ENCODE data around the gene PTCHD1. TPM values are rescaled to one million over a fixed set of nuclear protein-coding genes. Genes with fewer than 3 reads are reported as not detected.

Gene PTCHD1
- total and polyA plus RNA-seq, 9 of the 15 experiments (the other 6 are each of a cell fraction or from before 2014, with no cell fraction given), result not detected

DNA sequence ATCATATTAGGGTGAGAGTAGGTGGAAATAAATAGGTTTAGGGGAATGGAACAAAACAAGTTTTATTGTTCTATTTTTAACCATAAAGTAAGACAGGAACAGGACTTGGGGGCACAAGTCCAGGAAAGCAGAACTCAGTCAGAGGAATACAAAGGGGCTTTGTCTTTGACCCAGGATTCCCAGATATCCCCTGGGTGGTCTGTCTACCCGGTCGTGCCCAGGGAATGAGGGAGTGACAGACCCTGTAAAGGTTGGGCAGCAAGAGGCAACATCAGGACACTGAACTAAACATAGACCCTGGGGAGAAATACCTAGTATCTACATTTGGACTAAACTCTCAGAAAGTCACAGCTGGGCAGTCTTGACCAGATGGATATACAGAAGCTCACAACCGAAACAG lies 50.6 kb downstream of the PTCHD1 start (continued):
- TF ChIP-seq, protein P1, sequence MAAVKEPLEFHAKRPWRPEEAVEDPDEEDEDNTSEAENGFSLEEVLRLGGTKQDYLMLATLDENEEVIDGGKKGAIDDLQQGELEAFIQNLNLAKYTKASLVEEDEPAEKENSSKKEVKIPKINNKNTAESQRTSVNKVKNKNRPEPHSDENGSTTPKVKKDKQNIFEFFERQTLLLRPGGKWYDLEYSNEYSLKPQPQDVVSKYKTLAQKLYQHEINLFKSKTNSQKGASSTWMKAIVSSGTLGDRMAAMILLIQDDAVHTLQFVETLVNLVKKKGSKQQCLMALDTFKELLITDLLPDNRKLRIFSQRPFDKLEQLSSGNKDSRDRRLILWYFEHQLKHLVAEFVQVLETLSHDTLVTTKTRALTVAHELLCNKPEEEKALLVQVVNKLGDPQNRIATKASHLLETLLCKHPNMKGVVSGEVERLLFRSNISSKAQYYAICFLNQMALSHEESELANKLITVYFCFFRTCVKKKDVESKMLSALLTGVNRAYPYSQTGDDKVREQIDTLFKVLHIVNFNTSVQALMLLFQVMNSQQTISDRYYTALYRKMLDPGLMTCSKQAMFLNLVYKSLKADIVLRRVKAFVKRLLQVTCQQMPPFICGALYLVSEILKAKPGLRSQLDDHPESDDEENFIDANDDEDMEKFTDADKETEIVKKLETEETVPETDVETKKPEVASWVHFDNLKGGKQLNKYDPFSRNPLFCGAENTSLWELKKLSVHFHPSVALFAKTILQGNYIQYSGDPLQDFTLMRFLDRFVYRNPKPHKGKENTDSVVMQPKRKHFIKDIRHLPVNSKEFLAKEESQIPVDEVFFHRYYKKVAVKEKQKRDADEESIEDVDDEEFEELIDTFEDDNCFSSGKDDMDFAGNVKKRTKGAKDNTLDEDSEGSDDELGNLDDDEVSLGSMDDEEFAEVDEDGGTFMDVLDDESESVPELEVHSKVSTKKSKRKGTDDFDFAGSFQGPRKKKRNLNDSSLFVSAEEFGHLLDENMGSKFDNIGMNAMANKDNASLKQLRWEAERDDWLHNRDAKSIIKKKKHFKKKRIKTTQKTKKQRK (IDR thresholded peaks at IDR 0.05; ENCODE audit: borderline replicate concordance, low read depth, low read length), result no peak

DNA sequence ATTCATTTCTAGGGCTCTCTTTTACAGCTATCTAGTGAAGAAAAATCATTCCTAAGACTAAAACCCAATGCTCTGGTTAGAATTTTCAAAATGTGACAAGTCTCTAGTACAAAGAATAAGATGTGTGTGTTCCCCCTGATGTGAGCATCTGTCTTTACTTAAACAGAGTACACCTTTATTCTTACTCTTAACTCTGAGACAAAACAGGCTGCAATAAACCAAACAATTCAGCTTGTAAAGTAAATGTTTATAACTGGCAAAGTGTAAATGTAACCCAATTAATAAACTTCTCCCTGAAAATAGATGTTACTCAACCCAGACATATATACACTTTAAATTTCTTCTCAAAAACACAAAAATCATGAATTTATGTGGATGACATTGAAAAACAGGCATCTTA lies 51.6 kb downstream of the PTCHD1 start:
- H2AFZ ChIP-seq (ENCODE audit: low read depth, low read length), result no peak overlapping the region
- ATAC-seq (no peak), DNase-seq (ENCODE audit: extremely low read depth in 1 of 4, low spot score in 3 of 4) (no peak), FAIRE-seq (no peak)
- ChIA-PET CTCF (ENCODE audit: low intra/inter-chr PET ratio) (no interaction called here), POLR2A (interaction anchor here (1.3 kb wide), 1 partner anchor 9 kb away, joined by 3 read pairs; no protein-coding TSS in a partner anchor)
- no peaks in the 10 kb centered on the region for H3K9me3 ChIP-seq (replicated peaks; ENCODE audit: control insufficient read depth, insufficient read depth, low read depth, low read length)
- no peaks in the 10 kb centered on the region for H3K4me1 ChIP-seq (replicated peaks in 1 of 2; ENCODE audit: control insufficient read depth in 2 of 2, insufficient read depth in 2 of 2, low read length in 2 of 2)
- H3K79me2 ChIP-seq (ENCODE audit: control insufficient read depth, insufficient read depth, low read length), result no peaks in the 10 kb centered on the region
- no peak overlapping the region for H3K27ac ChIP-seq (ENCODE audit: extremely low read depth, low read depth, low read length)
- H4K20me1 ChIP-seq (replicated peaks; ENCODE audit: control insufficient read depth, insufficient read depth, low read length), result no peaks in the 10 kb centered on the region
- no peaks in the 10 kb centered on the region for H3K27me3 ChIP-seq (ENCODE audit: control insufficient read depth in 2 of 2, insufficient read depth in 2 of 2, low read length in 2 of 2)
- H3K4me2 ChIP-seq (ENCODE audit: insufficient read depth, low read length), result no peak overlapping the region
- in situ Hi-C loops (cut with MboI), result no loop called here
- TF ChIP-seq HDGF (IDR thresholded peaks at IDR 0.05), result no peak
- no peak for TF ChIP-seq CHAMP1 (IDR thresholded peaks at IDR 0.05)
- TF ChIP-seq WHSC1 (IDR thresholded peaks at IDR 0.05; ENCODE audit: low read length), result no peak
- TF ChIP-seq SMARCA4 (IDR thresholded peaks at IDR 0.05), result no peak
- H3K36me3 ChIP-seq (ENCODE audit: control insufficient read depth, insufficient read depth, low read length), result no peaks in the 10 kb centered on the region
- H3K4me3 ChIP-seq, result no peak overlapping the region
- H3K9me1 ChIP-seq (ENCODE audit: control insufficient read depth, insufficient read depth, low read length), result no peaks in the 10 kb centered on the region
- BruUV-seq (replicated peaks), result no TSS peak
- no peak overlapping the region for H3K9ac ChIP-seq (ENCODE audit: insufficient read depth in 1 of 2, low read depth in 2 of 2, low read length in 2 of 2)
- intact Hi-C loops (cut with micrococcal nuclease), result no loop called here

All from K562 (cell line).